Duodenal mucosa (tissue), 2 donors: ENCODE results near the gene PDILT.
"Not testable (repeated sequence)": the region's sequence is repeated elsewhere in the genome, so short reads cannot be mapped to it uniquely, and the experiment has no call there.

Source experiments
- H3K27ac ChIP-seq: one replicate; pipeline ENCODE4 v1.7.0; 2013; ENCODE audit warnings: low read depth, low read length
- H3K27me3 ChIP-seq, 2 donors: one replicate each; pipeline ENCODE4 v1.7.0; 2013; ENCODE audit warnings: low read length in 2 of 2, control low read depth in 1 of 2; ENCODE audit not compliant: insufficient read depth in 2 of 2, control insufficient read depth in 1 of 2
- H3K36me3 ChIP-seq, 2 donors: one replicate each; pipeline ENCODE4 v1.7.0; 2013; ENCODE audit warnings: low read length in 2 of 2, control low read depth in 1 of 2; ENCODE audit not compliant: insufficient read depth in 2 of 2, control insufficient read depth in 1 of 2
- H3K4me1 ChIP-seq, 2 donors: one replicate each; pipeline ENCODE4 v1.7.0; 2013; ENCODE audit warnings: low read length in 2 of 2, control low read depth in 1 of 2; ENCODE audit not compliant: insufficient read depth in 2 of 2, control insufficient read depth in 1 of 2
- H3K4me3 ChIP-seq, 2 donors: one replicate each; pipeline ENCODE4 v1.7.0; 2013; ENCODE audit warnings: low read length in 2 of 2, low read depth in 1 of 2
- H3K9ac ChIP-seq, 2 donors: one replicate each; pipeline ENCODE4 v1.7.0; 2013; ENCODE audit warnings: low read length in 2 of 2, low read depth in 1 of 2
- H3K9me3 ChIP-seq, 2 donors: one replicate each; pipeline ENCODE4 v1.7.0; 2013; ENCODE audit warnings: low read length in 2 of 2, control low read depth in 1 of 2; ENCODE audit not compliant: control insufficient read depth in 1 of 2

PDILT gene

DNA sequence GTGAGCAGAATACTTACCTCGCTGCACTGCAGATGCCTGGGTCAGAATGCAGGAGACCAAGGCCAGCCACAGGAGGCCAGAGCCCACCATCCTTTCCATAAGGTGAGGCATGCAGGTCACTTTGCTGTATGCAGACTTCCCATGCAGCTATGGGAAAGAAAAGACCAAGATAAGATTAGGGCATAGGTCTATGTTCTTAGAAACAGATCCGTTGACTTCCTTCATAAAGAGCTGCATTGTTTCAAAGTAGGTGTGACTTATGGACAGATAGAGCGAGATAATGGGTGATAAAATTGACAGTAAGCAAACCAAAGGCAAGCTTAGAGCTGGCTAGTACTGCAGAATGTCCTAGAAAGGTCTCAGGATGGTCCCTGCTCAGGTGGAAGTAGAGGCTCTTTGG lies 78.2 kb downstream of the PDILT start:
- peak overlapping the region; percentile 29 for H3K4me3 ChIP-seq
- H3K9ac ChIP-seq = no peak overlapping the region
- no peak overlapping the region for H3K27ac ChIP-seq
- no peaks in the 10 kb centered on the region for H3K9me3 ChIP-seq
- no peaks in the 10 kb centered on the region for H3K27me3 ChIP-seq
- no peaks in the 10 kb centered on the region for H3K36me3 ChIP-seq
- peaks cover 11 to 13% of the 10 kb centered on the region in 2 donors for H3K4me1 ChIP-seq

DNA sequence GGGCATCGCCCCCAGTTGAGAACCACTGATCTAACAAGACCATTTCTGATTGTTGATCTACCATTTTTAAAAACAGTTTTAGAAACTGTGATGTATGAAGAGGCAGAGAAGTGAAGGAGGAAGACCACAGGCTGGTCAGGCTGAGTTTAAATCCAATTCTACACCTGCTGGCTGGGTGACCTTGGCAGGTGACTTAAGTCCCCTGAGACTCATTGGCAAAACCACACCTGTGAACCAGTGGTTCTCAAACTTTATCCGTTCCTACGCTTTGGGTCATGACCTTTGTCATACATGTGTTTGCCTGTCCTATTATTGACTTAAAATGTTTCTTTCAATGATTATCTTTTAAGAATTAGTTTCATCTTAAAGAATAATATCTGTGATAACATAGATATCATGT lies 79.5 kb downstream of the PDILT start:
- Histone ChIP-seq H3K4me3 (peak overlapping the region in 1 of 2 donors; percentile 20), H3K27ac (no peak overlapping the region), H3K27me3 (no peaks in the 10 kb centered on the region), H3K9ac (no peak overlapping the region), H3K4me1 (peaks cover 11 to 13% of the 10 kb centered on the region in 2 donors), H3K36me3 (no peaks in the 10 kb centered on the region), H3K9me3 (no peaks in the 10 kb centered on the region)

DNA sequence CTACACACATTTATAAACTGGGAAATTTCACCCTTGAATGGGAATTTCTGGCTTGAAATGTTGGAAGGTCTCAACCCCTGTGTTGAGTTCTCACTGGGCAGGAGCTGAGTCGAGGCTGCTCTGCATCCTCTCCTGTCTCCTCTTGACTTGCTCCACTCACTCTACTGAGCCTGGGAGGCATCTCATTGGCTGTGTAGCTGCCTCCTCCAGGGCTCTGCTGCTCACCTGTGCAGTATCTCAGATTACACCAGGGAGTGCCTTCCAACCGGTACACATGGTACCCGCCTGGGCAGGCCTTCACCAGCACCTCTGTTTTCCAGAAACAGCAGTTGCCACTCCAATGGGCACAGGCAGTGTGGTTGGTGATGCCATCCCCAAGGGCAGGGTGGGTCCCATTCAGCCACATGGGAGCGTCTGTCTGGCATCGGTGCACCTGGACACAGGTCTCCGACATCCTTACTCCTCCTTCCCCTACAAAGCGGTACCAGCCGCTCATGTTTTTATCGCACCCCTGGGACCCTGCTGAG lies 80.9 kb downstream of the PDILT start:
- H3K9ac ChIP-seq = no peak overlapping the region
- no peaks in the 10 kb centered on the region for H3K9me3 ChIP-seq
- H3K36me3 ChIP-seq = no peaks in the 10 kb centered on the region
- no peaks in the 10 kb centered on the region for H3K27me3 ChIP-seq
- H3K4me1 ChIP-seq = peaks cover 11 to 13% of the 10 kb centered on the region in 2 donors
- no peak overlapping the region for H3K4me3 ChIP-seq
- H3K27ac ChIP-seq = no peak overlapping the region

DNA sequence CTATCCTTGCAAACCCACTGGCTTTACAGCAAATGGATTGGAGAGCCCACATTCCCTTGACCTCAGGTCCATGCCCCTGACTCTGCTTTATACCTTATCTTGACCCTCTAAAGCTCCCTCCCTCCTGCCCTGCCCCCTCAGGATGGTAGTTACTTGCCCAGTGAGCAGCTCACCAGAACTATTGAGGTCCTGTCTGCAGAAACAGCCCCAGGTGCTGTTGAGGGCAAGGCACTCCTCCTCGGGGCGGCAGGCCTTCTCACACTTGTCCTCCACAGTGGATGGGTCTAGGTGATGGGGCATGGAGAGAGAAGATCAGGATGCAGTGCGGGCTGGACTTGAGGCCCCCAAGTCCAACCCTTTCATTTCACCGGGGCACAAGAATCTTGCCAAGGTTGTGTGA lies 81.8 kb downstream of the PDILT start:
- Histone ChIP-seq H3K9me3 (no peaks in the 10 kb centered on the region), H3K27me3 (no peaks in the 10 kb centered on the region), H3K4me1 (peaks cover 11 to 13% of the 10 kb centered on the region in 2 donors), H3K27ac (no peak overlapping the region), H3K36me3 (no peaks in the 10 kb centered on the region), H3K9ac (no peak overlapping the region), H3K4me3 (no peak overlapping the region)

DNA sequence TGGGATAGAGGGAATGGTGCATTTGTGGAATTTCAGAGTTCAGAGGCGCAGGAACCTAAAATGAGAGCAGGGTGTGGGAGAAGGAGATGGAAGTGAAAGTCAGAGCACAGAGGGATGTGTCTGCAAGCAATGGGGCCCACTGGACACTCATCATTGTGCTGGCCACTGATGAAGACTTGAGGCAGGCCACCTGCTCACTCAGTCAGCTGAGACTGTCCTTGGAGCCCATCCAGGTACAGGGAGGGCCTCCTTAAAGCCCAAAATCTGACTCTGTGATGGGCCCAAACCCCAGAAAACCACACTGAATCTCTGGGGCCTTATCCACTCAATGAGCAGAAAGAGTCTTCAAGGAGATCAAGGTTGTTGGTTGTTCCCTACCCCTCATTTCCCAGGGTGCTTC lies 82.9 kb downstream of the PDILT start:
- peaks cover 7 to 8% of the 10 kb centered on the region in 2 donors for H3K4me1 ChIP-seq
- H3K27me3 ChIP-seq = no peaks in the 10 kb centered on the region
- H3K27ac ChIP-seq = no peak overlapping the region
- no peak overlapping the region for H3K4me3 ChIP-seq
- H3K9ac ChIP-seq = no peak overlapping the region
- H3K9me3 ChIP-seq = no peaks in the 10 kb centered on the region
- no peaks in the 10 kb centered on the region for H3K36me3 ChIP-seq

DNA sequence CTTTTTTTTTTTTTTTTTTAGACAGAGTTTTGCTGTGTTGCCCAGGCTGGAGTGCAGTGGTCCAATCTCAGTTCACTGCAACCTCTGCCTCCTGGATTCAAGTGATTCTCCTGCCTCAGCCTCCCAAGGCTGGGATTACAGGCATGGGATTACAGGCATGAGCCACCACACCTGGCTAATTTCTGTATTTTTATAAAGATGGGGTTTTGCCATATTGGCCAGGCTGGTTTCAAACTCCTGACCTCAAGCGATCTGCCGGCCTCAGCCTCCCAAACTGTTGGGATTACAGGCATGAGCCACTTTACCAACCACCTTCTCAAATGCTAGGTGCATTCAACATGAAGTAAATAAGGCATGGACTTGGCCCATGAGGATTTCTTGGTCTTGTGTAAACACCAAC lies 83.5 kb downstream of the PDILT start:
- H3K27me3 ChIP-seq, H3K36me3 ChIP-seq, H3K4me3 ChIP-seq, H3K27ac ChIP-seq, H3K9ac ChIP-seq, H3K4me1 ChIP-seq, H3K9me3 ChIP-seq: not testable (repeated sequence)

DNA sequence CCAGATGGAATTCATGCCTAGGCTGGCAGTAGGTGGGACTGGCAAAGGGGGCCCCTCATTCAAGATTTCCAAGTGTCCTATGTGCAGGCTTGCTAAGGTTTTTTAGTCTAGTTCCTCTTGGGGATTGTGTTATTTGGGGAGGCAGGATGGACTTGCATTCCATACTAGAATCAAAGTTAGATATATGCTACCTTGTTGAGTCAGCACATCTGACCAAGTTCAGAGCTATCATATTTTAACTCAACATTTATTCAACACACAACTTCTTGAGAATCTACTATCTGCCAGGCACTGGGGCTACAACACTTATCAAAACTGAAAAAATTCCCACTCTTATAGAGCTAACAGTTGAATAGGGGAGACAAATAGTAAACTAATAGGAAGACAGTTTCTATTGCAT lies 83.9 kb downstream of the PDILT start:
- no peaks in the 10 kb centered on the region for H3K9me3 ChIP-seq
- no peak overlapping the region for H3K4me3 ChIP-seq
- no peak overlapping the region for H3K9ac ChIP-seq
- H3K27me3 ChIP-seq = no peaks in the 10 kb centered on the region
- peaks cover 0 to under 1% of the 10 kb centered on the region in 2 donors for H3K36me3 ChIP-seq
- no peak overlapping the region for H3K27ac ChIP-seq
- H3K4me1 ChIP-seq = no peaks in the 10 kb centered on the region

DNA sequence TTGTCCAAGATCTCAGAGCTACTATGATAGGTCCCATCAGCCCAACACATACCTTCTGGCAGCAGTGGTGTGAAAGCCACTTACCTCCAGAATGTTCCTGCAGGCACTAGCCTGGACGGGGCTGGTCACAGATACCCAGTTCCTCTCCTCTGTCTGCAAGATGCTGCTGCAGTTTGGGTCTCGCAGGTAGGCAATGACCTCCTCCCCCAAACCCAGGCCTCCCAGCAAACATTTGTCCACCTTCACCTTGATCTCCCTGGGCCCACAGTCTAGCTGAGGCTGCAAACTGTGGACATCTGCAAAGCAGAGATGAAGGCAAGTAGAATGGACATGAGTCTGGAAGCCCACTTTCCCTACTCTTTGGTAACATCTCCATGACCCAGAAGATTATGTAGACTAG lies 84.4 kb downstream of the PDILT start:
- no peaks in the 10 kb centered on the region for H3K4me1 ChIP-seq
- H3K27me3 ChIP-seq = no peaks in the 10 kb centered on the region
- H3K9ac ChIP-seq = no peak overlapping the region
- no peaks in the 10 kb centered on the region for H3K9me3 ChIP-seq
- H3K27ac ChIP-seq = no peak overlapping the region
- H3K36me3 ChIP-seq = peaks cover 0 to 3% of the 10 kb centered on the region in 2 donors
- H3K4me3 ChIP-seq = no peak overlapping the region

DNA sequence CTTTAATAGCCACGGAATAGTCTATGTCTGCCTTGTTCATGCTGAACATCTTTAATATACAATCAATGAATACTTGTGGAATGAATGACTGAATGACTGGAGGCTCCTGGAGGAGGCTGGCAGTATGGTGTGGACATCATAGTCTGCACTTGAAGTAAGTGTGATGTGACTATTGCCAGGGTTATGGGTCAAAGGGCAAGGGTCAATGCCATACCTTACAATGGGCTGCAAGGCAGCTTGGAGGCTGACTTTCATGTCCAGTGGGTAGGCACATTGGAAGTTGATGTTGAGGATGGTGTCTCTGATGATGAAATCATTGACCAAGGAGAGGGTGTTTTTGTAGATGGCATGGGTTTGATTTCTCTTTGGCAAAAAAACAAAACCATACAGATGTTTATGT lies 85.1 kb downstream of the PDILT start:
- no peak overlapping the region for H3K27ac ChIP-seq
- no peak overlapping the region for H3K4me3 ChIP-seq
- no peaks in the 10 kb centered on the region for H3K27me3 ChIP-seq
- H3K9me3 ChIP-seq = no peaks in the 10 kb centered on the region
- no peak overlapping the region for H3K9ac ChIP-seq
- H3K4me1 ChIP-seq = no peaks in the 10 kb centered on the region
- H3K36me3 ChIP-seq = peaks cover 0 to 3% of the 10 kb centered on the region in 2 donors

DNA sequence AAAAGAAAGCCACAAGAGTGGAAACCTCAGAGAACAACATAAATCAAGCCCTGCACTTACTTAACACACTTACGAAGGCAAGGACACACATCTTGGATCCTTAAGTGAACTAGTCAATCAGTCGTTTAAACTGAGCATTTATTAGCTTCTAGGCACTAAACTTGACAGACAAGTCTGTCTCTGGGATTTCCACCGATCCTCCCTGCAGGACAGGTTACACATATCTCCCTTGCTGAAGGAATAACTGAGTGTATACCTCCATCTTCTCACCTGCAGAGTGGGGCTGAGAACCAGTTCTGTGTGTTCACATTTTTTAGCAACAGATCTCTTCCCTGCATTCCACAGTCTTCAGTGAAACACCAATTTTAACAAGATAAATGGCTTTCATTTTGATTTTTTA lies 86.1 kb downstream of the PDILT start:
- Histone ChIP-seq H3K9ac (no peak overlapping the region), H3K27ac (no peak overlapping the region), H3K36me3 (peaks cover 0 to 3% of the 10 kb centered on the region in 2 donors), H3K4me3 (no peak overlapping the region), H3K27me3 (no peaks in the 10 kb centered on the region), H3K4me1 (no peaks in the 10 kb centered on the region), H3K9me3 (no peaks in the 10 kb centered on the region)

DNA sequence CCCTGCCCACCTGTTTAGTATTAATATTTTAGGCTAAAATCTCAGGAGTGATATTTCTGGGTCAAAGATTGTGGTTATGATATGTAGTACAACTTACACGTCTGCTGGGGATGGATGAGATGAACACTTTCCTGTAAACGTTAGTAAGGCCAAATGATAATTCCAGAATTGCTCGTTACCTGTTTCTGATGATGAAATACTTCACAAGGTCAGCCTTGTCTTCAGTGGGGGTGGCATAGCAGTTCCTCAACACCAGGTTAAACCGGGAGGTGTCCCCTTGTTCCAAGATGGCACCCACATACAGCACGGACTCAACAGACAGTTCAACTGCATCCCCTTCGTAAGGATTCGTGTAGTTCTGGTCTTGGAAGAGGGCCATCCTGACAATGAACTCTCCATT lies 86.5 kb downstream of the PDILT start:
- Histone ChIP-seq H3K4me1 (no peaks in the 10 kb centered on the region), H3K9ac (no peak overlapping the region), H3K27ac (no peak overlapping the region), H3K4me3 (no peak overlapping the region), H3K9me3 (no peaks in the 10 kb centered on the region), H3K36me3 (peaks cover 0 to 3% of the 10 kb centered on the region in 2 donors), H3K27me3 (no peaks in the 10 kb centered on the region)
